UCSD-AML1 (cell line): Measurements from ENCODE around the gene GPR26.

Experiments
- DNase-seq: peaks from one replicate; lab custom pipeline; 2025; ENCODE audit not compliant: unreplicated experiment; lab: John Stamatoyannopoulos, UW

The GPR26 gene

GRCh38 chr10:123666318-123667236 lies at the start of gene GPR26:
GPR26 (plus strand) TSS chr10:123666355; CDS start chr10:123666408, 53 bp downstream.
- no peak for DNase-seq

DNA sequence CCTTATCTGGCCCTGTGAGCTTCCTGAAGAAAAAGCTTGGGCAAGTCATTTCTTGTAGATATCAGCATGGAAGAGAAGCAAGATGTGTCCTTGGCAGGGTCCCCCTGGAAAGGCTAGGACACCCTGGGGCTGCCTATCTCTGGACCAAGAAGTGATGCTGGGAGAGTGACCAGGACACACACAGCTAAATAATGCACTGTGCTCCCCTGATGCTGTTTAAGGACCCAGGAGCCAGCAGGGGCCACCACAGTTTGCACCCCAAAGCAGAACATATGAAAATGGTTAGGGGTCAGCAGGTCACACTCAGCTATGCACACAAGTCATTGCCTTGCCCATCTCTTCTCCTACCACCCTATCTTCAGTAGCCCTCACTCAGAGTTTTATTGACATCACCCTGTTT lies 47.9 kb upstream of the GPR26 start:
- no peak for DNase-seq

DNA sequence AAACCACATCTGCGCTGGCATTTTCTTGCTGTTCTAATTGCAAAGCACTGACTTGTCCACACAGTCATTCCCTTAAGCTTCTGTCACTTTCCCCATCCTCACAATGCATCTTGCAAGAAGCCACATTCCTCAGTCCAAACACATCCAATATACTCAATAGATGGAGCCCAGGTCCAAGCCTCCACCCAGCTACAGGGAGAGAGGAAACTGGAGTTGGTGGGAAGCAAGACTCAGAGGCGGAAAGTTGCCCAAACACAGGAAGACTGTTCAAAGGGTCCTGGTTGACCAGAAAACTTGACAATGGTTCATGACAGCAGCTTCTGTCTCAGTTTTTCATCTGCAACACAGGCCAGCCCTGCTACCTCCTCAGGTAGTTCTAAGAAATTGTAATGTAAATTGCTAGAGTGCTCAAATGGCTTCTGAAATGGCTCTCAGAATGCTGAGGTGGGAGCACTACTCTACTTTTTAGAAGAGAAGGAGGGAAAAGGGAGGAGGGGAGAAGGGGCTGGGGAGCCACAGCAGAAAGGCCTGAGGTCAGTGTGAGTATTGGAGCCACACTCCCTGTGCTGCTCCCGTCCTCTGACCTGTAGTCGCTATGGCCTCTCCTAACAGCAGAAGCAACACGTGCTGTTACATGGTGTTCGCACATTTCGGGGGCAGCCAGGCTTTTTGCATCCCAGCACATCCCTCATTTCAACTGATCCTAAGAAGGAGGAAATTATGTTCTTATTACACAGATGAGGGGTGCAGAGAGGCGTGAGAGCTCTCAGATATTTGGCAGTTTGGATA lies 46.9 kb upstream of the GPR26 start:
- no peak for DNase-seq

DNA sequence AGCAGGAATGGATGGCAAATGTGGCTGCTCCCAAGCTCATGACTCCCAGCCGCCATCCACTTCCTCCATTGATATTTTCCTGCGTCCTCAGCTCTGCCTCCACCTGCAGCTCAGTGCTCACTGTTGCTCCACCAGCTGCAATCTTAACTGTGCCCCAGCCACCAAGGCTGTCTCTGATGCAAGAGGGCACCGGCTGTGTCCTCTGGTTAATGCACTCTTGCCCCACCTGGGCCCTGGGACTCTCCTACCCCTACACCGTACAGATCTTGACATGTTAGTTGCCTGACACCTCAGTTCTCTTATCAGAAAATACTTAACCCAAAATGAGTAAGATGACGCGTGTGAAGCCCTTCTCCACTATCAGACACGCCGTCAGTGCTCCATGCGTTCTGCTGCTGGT lies 45.5 kb upstream of the GPR26 start:
- no peak for DNase-seq

DNA sequence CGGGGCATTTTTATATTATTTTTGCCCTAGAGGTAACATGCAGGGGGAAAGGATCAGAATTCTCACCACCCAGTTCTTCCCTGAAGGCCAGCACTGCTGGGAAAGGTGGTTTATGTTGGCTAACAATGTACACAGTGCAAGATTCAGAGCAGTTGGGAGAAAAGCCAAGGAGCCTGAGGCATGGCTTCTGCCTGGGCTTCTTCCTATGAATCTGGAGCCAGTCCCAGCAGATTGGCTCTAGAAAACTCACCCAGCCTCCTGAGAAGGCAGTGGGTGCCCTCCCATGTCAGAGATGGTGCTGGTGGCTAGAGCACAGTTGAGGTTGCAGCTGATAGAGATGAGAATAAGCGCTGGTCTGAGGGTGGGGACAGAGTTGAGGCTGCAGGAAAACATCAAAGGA lies 44.7 kb upstream of the GPR26 start:
- DNase-seq = no peak

DNA sequence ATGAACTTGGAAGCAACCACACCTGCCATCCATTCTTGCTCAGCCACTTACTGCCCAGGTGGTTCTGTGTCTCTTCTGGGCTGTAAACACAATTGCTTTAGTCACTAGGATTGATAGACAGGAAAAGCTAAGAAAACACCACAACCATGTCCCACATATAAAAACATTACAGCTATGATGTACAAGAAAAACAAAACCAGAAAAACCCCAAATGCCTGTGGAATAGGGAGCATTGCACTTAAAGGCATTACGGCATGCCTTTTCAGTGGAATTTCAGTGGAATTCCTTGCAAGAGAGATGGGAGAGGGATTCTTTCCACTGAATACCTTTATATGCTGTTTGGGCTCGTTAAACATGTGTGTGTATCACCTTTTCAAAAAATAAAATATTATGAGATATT lies 44.2 kb upstream of the GPR26 start:
- no peak for DNase-seq

- DNase-seq = no peak
Measured at GRCh38 chr10:123622381-123622780, 43.8 kb upstream of the GPR26 start.

DNA sequence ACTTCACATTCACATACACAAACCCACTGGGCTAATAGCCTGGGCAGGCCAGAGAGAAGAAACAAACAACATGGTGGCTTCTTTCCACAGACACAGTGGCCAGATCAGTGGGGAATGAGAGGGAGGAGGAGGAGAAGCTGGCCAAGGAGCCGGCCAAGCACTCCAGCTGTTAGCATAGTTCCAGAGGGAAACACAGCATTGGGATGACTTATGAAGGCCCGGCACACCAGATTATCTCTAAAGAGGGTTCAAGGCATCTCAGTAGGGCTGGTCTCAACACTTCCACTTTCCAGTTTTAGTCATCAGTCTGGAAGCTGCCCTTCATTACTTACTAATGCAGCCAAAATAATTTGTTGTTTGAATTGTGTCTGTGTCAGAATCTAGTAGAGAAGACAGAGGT lies 42.1 kb upstream of the GPR26 start:
- no peak for DNase-seq

- DNase-seq = no peak
Measured at GRCh38 chr10:123633106-123633505, 33.0 kb upstream of the GPR26 start.

- no peak for DNase-seq
Measured at GRCh38 chr10:123633636-123634035, 32.5 kb upstream of the GPR26 start.

DNA sequence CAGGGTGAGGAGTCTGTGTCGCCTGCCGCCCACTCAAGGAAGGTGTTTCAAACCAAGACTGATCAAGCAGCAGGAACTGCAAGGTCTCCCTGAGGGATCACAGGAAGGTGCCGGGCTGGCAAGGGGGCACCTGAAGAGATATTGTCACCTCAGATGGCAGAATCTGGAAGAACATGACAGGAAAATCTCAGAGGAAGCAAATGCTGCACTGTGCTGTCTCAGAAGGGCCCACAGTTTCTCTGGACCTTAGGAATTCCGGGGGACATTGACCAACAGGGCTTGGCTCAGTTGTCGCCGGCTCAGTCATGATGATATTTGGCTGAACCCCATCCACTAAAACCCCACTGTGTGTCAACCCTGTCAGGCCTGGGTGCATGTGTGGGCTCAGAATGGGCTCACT lies 31.9 kb upstream of the GPR26 start:
- no peak for DNase-seq

DNA sequence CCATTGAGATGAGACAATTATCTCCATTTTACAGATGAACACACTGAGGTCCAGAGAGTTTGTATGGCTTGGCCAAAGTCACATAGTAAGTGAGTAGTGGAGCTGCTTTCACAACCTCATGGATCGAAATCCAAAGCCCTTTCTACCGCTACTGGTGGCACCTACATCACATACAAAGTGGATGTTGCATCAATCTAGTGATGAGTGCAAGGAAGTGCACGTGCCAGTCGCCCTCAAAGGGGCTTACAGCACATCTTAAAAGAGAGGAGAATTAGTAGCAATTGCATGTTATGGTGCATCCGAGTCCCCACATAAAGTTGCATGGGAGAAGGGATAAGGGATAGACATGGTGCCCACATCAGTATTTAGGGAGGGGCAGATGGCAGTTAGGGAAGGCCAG lies 31.0 kb upstream of the GPR26 start:
- no peak for DNase-seq

DNA sequence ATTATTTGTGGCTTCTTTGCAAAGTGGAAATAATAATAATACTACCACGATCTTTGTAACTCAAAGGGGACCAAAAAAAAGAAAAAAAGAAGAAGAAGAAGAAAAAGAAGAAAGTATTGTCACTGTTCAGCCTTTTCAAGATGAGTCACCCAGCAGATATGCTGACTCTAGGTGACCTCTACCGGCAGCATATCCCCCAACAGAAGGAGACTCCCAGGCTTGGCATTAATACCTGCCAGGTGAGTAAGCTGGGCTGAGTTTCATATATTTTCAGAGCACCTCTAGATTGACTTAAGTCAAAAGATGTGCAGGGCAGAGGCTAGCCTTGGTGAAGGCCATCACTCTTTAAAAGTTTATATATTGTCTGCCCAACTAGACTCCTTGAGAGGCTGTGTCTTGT lies 30.4 kb upstream of the GPR26 start:
- no peak for DNase-seq

DNA sequence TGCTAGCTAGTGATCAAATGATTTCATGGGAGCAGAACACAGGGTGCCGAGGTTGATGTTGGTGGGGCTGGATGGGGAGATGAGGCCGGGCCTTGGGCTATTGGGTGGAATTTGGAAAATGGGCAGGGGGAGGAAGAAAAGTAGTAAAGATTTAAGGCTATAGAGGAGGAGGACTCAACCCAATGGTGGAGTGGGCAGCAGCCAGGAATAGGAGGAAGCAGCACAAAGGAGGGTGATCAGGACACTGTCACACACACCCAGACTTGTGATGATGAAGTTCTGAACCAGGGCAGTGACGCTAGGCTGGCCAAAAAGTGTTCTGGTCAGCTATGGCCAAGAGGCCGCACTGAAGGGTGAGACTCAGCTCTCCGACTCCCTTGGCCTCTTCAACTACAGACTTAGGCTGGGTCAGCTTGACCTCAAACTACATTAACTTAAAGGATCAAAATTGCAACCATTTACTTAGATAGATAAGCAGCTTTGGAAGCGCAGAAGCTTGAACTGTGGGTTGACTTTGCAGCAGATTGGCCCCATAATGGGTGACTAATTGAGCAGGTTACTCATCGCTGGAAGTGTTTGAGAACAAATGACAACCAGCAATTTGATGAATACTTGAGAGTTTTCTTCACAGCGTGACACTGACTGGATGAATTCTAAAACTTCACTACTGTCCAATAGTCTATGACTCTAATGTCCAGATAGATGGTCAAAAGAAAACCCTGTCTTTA lies 29.4 kb upstream of the GPR26 start:
- no peak for DNase-seq

DNA sequence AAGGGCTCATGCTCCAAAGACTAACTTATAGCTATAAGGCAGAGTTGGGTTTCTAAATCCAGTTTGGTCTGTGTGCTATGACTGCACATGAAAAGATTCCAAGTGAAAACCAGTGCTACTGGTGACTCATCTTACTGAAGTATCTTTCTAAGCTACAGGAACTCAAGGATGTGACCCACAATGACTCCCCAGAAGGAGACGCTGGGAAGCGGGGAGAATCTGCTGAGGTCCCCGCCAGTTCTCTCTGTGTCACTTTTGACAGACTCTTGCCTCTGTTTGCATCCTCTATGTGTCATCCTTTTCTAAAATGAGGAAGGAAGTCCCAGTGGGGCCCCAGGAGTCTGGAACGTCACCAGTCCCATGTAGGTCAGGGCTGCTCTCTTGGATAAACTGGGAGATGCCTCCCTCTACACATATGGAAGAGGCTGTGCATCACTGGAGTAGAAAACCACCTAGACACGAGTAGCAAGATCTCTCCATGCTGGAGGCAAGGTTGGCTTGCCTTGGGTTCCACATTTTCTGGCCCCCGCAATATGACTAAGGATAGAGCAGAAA lies 28.8 kb upstream of the GPR26 start:
- DNase-seq = no peak

GRCh38 chr10:123639131-123639530 lies 27.0 kb upstream of the GPR26 start:
- DNase-seq = no peak

- DNase-seq = no peak
Measured at GRCh38 chr10:123640016-123640535, 26.1 kb upstream of the GPR26 start.

DNA sequence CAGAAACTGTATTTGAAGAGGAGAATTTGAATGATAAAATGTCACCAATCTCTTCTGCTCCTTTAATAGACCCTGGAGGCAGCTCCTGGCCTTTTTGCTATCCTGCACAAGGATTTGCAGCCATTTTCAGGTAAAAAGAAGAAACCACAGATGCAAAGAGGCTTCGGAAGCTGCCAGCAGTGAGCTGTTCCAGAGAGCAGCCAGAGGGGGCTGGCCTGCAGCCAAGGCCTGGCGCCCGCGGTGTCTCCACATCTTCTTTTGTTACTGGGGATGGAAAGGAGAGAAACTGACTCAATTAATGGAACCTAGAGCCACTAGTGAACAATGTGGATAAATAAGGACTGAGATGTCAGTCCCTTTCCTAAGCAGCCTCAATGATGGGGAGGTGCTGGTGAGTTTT lies 23.9 kb upstream of the GPR26 start:
- DNase-seq = no peak

DNA sequence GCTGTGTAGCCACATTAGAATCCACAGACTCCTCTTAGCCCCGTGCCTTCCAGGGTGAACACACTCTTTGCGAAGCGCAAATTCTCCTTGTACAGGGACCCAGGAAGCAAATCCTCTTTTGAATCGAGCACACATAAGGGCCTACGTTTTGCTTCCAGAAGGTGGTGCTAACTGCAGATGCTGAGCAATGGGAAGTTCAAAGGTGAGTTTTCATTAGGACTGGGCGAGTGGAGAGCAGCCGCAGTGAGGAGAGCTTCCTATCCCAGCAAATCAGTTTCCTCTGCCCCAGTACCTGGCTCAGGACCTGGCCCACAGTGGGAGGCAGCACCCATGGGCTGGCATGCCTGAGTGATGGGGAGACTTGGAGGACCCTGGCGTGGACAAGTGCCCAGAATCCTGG lies 23.5 kb upstream of the GPR26 start:
- DNase-seq = no peak

GRCh38 chr10:123643315-123643714 lies 22.8 kb upstream of the GPR26 start:
- no peak for DNase-seq

- no peak for DNase-seq
Measured at GRCh38 chr10:123645016-123645415, 21.1 kb upstream of the GPR26 start.
